Adrenal gland (tissue), 12 donors: Measurements from ENCODE around the gene KDM4C. TPM values are rescaled to one million over a fixed set of nuclear protein-coding genes. Genes with fewer than 3 reads are reported as not detected.

Experiments used
- DNase-seq, 7 donors: peaks; one replicate each; pipeline ENCODE4 v3.0.0-alpha.2; 2019 to 2020
- H3K27ac ChIP-seq, 5 donors: fragments of 200-600 bp; sonication (generic) in 4 of 5; 1 replicate in 3 of 5; 2 replicates in 2 of 5; pipeline versions ENCODE4 v1.5.1 to v1.8.0; 2016 to 2020; ENCODE audit warnings: mild to moderate bottlenecking in 1 of 5
- H3K27me3 ChIP-seq: fragments of 200-600 bp; 2 replicates; pipeline ENCODE4 v1.8.0; 2021
- H3K36me3 ChIP-seq, 2 donors: fragments of 200-600 bp; replicated peaks in 1 of 2; 1 replicate in 1 of 2; 2 replicates in 1 of 2; pipeline versions ENCODE4 v1.5.1 to v1.8.0; 2018 to 2022
- H3K4me1 ChIP-seq, 2 donors: fragments of 200-600 bp; replicated peaks in 1 of 2; 1 replicate in 1 of 2; 2 replicates in 1 of 2; pipeline versions ENCODE4 v1.5.1 to v1.8.0; 2018 to 2021
- H3K4me3 ChIP-seq, 4 donors: fragments of 200-600 bp; sonication (generic) in 3 of 4; one replicate each; pipeline ENCODE4 v1.5.1; 2016 to 2018
- H3K9me3 ChIP-seq, 3 donors: fragments of 200-600 bp; sonication (generic) in 1 of 3; replicated peaks in 1 of 3; 1 replicate in 2 of 3; 2 replicates in 1 of 3; pipeline versions ENCODE4 v1.5.1 to v1.8.0; 2016 to 2021
- POLR2A ChIP-seq, 2 donors: fragments of 450-650 bp; IDR thresholded peaks; one replicate each; pipeline ENCODE4 v1.6.1; 2017; ENCODE audit warnings: antibody characterized with exemption in 2 of 2, mild to moderate bottlenecking in 2 of 2, moderate library complexity in 1 of 2
- WGBS, 4 donors: extraction: QIAGEN DNeasy Blood & Tissue Kit in 2 of 4; methylation state at CpG; one replicate each; pipeline versions ENCODE4 v1.1.5 to v1.1.7; 2013 to 2017; 5-methylcytosine and 5-hydroxymethylcytosine counted together
- intact Hi-C, 2 donors: fragments of 100-400 bp; cut with DNase I; formaldehyde crosslinking; loops; one replicate each; pipeline versions ENCODE4 v1.14.1 to v1.15.0; 2022 to 2023
- polyA plus RNA-seq, 3 donors: library from polyadenylated mRNA; stranded (reverse); fragments of 200-250 nt in 2 of 3; fragments of 350-450 nt in 1 of 3; fragmentation: Illumina TruSeq in 1 of 3; extraction: RNeasy Lipid Tissue Mini Kit (QIAGEN cat#74804) in 1 of 3; gene quantifications; one replicate each; pipeline ENCODE4 v1.2.3, GENCODE V29; 2013 to 2014
- total RNA-seq, 9 donors: library from RNA; depleted of rRNA in 4 of 9; stranded (reverse); fragments of >200 nt in 4 of 9; fragments of 120-200 nt in 1 of 9; fragmentation: NEBNext Ultra II Directional in 1 of 9; extraction: Animal tissue kit (Norgen Biotek cat#: 25700) in 1 of 9; gene quantifications; one replicate each; pipeline versions ENCODE4 v1.1.0 to v1.2.4, GENCODE V29; 2013 to 2023
- TF ChIP-seq, protein P1 (sequence below), 6 experiments: fragments of 450-650 bp in 4 of 6; fragments of 200-600 bp in 2 of 6; sonication (generic) in 1 of 6; IDR thresholded peaks; 1 replicate in 5 of 6; 2 replicates in 1 of 6; pipeline versions ENCODE4 v1.5.1 to v1.8.0; 2016 to 2021; ENCODE audit warnings: antibody characterized with exemption in 6 of 6, mild to moderate bottlenecking in 2 of 6, moderate library complexity in 1 of 6
- donor health status: healthy with polysubstance abuse.
- donor health status: Bipolar disorder and iron deficiency.
- donor health status: DM: yes; HTN: yes; CAD: no.
- donor health status: DM: no; HTN: no; CAD: no.
- donor health status: DM: no; HTN: no; CAD: no.
- donor health status: DM: yes; HTN: yes; CAD: no.

KDM4C gene
- total and polyA plus RNA-seq, 12 donors = 7.9 to 33.4 (median 23.3) TPM

GRCh38 chr9:7117676-7118561, 360.1 kb downstream of the KDM4C start:
- no peaks in the 10 kb centered on the region for H3K4me1 ChIP-seq
- WGBS, 4 donors = 80 to 86% (median 84%) methylated on average over 6 of the region's 6 CpGs
- intact Hi-C loops = no loop called here

DNA sequence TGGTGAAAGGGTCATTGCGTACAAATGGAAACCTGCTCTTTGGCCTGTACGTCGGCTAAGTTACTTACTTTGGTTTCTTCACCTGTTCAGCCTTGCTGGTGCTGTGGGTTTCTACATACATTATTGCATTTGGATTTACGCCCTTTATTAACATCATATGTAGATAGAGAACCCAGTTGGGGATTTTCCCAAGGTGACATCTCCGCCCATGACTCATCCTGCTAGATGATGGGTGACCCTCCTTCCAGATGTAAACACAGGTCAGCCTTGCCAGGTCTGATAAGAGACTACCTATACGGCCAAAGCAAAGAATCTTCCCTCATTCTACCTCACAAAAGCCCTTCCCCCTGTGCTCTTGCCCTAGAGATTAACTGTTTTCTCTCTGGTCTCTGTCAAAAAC, 360.9 kb downstream of the KDM4C start:
- Histone ChIP-seq H3K9me3 (no peaks in the 10 kb centered on the region), H3K36me3 (no peaks in the 10 kb centered on the region), H3K4me1 (no peaks in the 10 kb centered on the region), H3K27me3 (no peaks in the 10 kb centered on the region), H3K4me3 (no peak overlapping the region), H3K27ac (no peak overlapping the region)
- TF ChIP-seq, protein P1, sequence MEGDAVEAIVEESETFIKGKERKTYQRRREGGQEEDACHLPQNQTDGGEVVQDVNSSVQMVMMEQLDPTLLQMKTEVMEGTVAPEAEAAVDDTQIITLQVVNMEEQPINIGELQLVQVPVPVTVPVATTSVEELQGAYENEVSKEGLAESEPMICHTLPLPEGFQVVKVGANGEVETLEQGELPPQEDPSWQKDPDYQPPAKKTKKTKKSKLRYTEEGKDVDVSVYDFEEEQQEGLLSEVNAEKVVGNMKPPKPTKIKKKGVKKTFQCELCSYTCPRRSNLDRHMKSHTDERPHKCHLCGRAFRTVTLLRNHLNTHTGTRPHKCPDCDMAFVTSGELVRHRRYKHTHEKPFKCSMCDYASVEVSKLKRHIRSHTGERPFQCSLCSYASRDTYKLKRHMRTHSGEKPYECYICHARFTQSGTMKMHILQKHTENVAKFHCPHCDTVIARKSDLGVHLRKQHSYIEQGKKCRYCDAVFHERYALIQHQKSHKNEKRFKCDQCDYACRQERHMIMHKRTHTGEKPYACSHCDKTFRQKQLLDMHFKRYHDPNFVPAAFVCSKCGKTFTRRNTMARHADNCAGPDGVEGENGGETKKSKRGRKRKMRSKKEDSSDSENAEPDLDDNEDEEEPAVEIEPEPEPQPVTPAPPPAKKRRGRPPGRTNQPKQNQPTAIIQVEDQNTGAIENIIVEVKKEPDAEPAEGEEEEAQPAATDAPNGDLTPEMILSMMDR (IDR thresholded peaks at IDR 0.05) = no peak
- no peak for TF ChIP-seq POLR2A (IDR thresholded peaks at IDR 0.05)
- DNase-seq = no peak
- intact Hi-C loops = no loop called here
- WGBS, 4 donors = 86 to 92% (median 89%) methylated on average over 6 of the region's 6 CpGs

More at GRCh38 chr9:7117676-7118561, 360.1 kb downstream of the KDM4C start:
- no peaks in the 10 kb centered on the region for H3K27me3 ChIP-seq
- H3K4me3 ChIP-seq = no peak overlapping the region
- no peaks in the 10 kb centered on the region for H3K9me3 ChIP-seq
- no peaks in the 10 kb centered on the region for H3K36me3 ChIP-seq
- TF ChIP-seq, protein P1 (IDR thresholded peaks at IDR 0.05) = no peak
- no peak for TF ChIP-seq POLR2A (IDR thresholded peaks at IDR 0.05)
- no peak for DNase-seq
- no peak overlapping the region for H3K27ac ChIP-seq

- Histone ChIP-seq H3K27me3 (no peaks in the 10 kb centered on the region), H3K4me3 (no peak overlapping the region), H3K4me1 (no peaks in the 10 kb centered on the region), H3K9me3 (no peaks in the 10 kb centered on the region), H3K27ac (no peak overlapping the region), H3K36me3 (no peaks in the 10 kb centered on the region)
- intact Hi-C loops = no loop called here
- no peak for DNase-seq
- TF ChIP-seq, protein P1 (IDR thresholded peaks at IDR 0.05) = no peak
- TF ChIP-seq POLR2A (IDR thresholded peaks at IDR 0.05) = no peak
Observed at GRCh38 chr9:7119612-7120011, 361.8 kb downstream of the KDM4C start.

GRCh38 chr9:7121055-7121454, 363.3 kb downstream of the KDM4C start:
- TF ChIP-seq POLR2A (IDR thresholded peaks at IDR 0.05) = no peak
- TF ChIP-seq, protein P1 (IDR thresholded peaks at IDR 0.05) = no peak
- WGBS, 4 donors = 79 to 94% (median 89%) methylated on average over 2 of the region's 2 CpGs
- intact Hi-C loops = no loop called here
- Histone ChIP-seq H3K4me3 (no peak overlapping the region), H3K9me3 (no peaks in the 10 kb centered on the region), H3K4me1 (no peaks in the 10 kb centered on the region), H3K36me3 (no peaks in the 10 kb centered on the region), H3K27ac (no peak overlapping the region), H3K27me3 (no peaks in the 10 kb centered on the region)
- DNase-seq = no peak
